Effector CD4-positive, alpha-beta T cell (primary cell): ENCODE measurements around the gene KBTBD4.

ENCODE experiments used
- DNase-seq: peaks from one replicate; pipeline ENCODE4 v3.0.0-alpha.2; 2020

Gene KBTBD4

DNA sequence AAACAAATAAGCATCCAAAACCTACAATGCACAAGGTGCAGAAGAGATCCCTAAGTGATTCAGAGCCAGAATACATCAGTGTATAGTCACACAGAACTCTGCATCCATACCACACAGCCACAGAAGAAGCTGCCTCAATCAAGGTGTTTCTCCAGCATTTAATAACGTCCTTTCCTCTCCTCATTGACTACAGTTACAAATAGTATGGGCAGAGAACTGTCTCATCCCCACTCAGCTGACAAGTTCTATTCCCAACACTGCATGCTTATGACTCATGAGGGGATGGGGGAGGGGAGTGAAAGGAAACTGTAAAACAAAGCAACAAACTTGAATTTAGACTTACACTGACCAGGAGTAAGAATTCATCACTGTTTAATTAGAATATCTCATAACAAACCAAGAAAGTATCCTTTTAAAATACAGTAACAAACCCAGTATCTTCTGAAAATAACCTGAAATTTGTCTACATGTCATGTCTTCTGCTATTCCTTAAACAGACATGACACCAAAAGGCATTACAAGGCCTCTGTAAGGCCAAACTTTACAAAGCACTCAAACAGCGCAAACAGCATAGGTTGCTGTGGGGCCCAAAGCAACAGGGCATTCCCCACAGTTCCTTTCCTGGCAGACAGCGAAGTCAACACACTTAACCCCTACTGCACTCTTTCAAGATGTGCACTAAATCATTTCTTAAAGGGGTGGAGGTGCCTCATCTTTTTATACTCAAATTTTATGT, 55.1 kb downstream of the KBTBD4 start:
- DNase-seq, result peak; percentile 36
